Measurements from ENCODE around the gene TMEM192. TPM values are rescaled to one million over a fixed set of nuclear protein-coding genes. Genes with fewer than 3 reads are reported as not detected.
A peak's percentile ranks its signal among the peaks of the same experiment; 100 is the strongest.
"Not testable (repeated sequence)": the region's sequence is repeated elsewhere in the genome, so short reads cannot be mapped to it uniquely, and the experiment has no call there.

Gene TMEM192
- 6.4 TPM for total RNA-seq

GRCh38 chr4:165112368-165113121 is at the start of gene TMEM192:
TMEM192 (minus strand) TSS chr4:165112860; CDS start chr4:165112773, 87 bp downstream.
- ATAC-seq, result peak; percentile 100

- ATAC-seq, result no peak
Measured at GRCh38 chr4:165158762-165159161, 46.1 kb upstream of the TMEM192 start.

- no peak for ATAC-seq
Measured at GRCh38 chr4:165156906-165157305, 44.2 kb upstream of the TMEM192 start.

GRCh38 chr4:165154482-165154881 is 41.8 kb upstream of the TMEM192 start:
- ATAC-seq, result no peak

- no peak for ATAC-seq
Measured at GRCh38 chr4:165152527-165152926, 39.9 kb upstream of the TMEM192 start.

- no peak for ATAC-seq
Measured at GRCh38 chr4:165151734-165152133, 39.1 kb upstream of the TMEM192 start.

GRCh38 chr4:165150545-165150944 is 37.9 kb upstream of the TMEM192 start:
- ATAC-seq, result no peak

GRCh38 chr4:165138843-165139242 is 26.2 kb upstream of the TMEM192 start:
- no peak for ATAC-seq

GRCh38 chr4:165137205-165137604 is 24.5 kb upstream of the TMEM192 start:
- ATAC-seq, result no peak

- no peak for ATAC-seq
Measured at GRCh38 chr4:165136529-165136928, 23.9 kb upstream of the TMEM192 start.

GRCh38 chr4:165133150-165133549 is 20.5 kb upstream of the TMEM192 start:
- no peak for ATAC-seq

- peak; percentile 80 for ATAC-seq
Measured at GRCh38 chr4:165131247-165131832, 18.7 kb upstream of the TMEM192 start.

GRCh38 chr4:165129924-165130323 is 17.3 kb upstream of the TMEM192 start:
- ATAC-seq, result no peak

GRCh38 chr4:165125869-165126499 is 13.3 kb upstream of the TMEM192 start:
- ATAC-seq, result not testable (repeated sequence)

GRCh38 chr4:165124488-165124887 is 11.8 kb upstream of the TMEM192 start:
- ATAC-seq, result no peak

- ATAC-seq, result no peak
Measured at GRCh38 chr4:165118256-165118909, 5.7 kb upstream of the TMEM192 start.

- ATAC-seq, result peak; percentile 32
Measured at GRCh38 chr4:165115301-165115700, 2.6 kb upstream of the TMEM192 start.

- no peak for ATAC-seq
Measured at GRCh38 chr4:165111906-165112367, 723 bp downstream of the TMEM192 start.

- no peak for ATAC-seq
Measured at GRCh38 chr4:165106518-165106917, 6.1 kb downstream of the TMEM192 start.

- ATAC-seq, result no peak
Measured at GRCh38 chr4:165101641-165102040, 11.0 kb downstream of the TMEM192 start.

GRCh38 chr4:165096776-165097175 is 15.9 kb downstream of the TMEM192 start:
- ATAC-seq, result no peak

- ATAC-seq, result no peak
Measured at GRCh38 chr4:165095291-165095690, 17.4 kb downstream of the TMEM192 start.

- ATAC-seq, result no peak
Measured at GRCh38 chr4:165094873-165095272, 17.8 kb downstream of the TMEM192 start.

All from esophagus mucosa (tissue), 1 donor.